ENCODE results near the gene DYNC2LI1.

The DYNC2LI1 gene

DNA sequence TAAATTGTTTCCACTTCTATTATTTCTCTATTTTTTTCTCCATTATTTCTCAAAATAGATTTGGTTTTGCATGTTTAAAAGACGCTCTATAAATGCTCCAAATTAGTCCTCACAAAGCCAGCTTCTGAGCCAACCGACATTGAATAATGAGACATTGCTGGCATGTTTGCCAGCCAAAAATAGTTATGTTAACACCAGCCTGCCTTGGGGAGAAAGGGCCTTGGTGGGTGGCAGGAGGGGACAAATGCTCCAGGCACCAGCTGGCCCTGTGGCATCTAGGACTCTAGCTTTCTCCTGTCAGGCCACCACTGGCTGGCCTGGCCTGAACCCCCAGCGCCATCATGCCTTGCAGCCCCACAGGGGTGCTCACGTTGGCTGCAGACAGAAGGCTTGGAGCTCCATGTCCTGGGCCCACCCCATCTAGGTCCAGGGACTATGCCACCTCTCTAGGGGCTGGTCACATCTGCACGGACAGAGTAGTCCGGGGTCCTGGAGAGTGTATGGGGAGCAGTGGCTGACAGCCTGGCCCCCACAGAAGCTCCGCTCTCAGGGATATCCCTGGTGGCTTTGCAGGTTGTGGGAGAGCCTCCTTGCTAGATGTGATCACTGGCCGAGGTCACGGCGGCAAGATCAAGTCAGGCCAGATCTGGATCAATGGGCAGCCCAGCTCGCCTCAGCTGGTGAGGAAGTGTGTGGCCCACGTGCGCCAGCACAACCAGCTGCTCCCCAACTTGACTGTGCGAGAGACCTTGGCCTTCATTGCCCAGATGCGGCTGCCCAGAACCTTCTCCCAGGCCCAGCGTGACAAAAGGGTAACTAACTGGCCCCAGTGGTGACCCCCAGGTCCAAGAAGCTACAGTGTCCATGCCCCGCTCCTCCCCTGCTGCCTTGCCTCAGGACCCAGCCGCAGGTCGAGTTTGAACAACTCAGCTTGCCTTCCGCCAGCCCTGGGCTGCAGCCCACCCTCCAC is 77.5 kb downstream of the DYNC2LI1 start:
- no peak for DNase-seq

GRCh38 chr2:43852196-43852730 is 78.4 kb downstream of the DYNC2LI1 start:
- no peak for DNase-seq

DNA sequence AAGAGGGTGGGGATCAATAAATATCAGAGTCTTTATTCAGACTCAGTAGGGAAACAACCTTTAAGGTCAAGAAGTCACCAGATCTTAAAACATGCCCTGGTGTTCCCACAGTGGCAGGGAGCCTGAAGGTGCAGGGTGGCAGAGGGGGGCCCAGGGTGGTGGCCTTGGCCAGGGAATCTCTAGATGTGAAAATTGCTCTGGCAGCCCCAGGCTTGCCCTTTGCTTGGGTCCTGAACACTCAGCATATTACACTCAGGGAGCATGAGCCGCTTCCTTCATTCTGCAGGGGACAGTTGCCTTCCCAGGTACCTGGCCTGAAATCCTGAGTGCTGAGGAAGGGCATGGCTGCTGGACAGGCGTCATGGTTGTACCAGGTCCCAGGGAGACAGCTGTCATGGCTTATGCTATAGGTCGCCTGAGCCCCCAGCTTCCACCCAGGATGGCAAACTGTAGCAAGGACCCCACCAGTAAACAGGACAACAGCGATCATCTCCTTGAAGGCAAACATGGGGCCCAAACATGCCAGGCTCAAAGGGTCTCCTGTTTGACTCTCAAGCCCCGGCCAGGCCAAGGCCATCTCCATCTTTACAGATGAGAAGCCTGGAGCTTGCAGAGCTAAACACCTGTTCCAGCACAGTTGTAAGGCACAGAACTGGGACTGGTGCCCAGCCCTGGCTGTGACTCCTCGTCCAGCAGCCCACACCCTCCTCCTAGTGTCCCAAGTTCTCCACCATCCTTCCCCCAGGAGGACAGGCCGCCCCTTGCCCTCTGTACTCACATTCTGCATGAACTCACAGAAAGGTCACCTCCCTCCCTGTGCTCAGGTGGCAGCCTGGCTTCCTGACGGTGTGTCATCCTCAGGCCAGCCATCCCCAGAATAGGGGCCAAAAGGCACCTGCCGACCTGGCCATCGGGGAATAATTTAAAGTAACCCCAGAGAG is 79.6 kb downstream of the DYNC2LI1 start:
- no peak for DNase-seq

GRCh38 chr2:43854671-43855070 is 80.8 kb downstream of the DYNC2LI1 start:
- DNase-seq = no peak

- DNase-seq = no peak
Observed at GRCh38 chr2:43855292-43855691, 81.5 kb downstream of the DYNC2LI1 start.

Data from stimulated activated CD4-positive, alpha-beta T cell treated with anti-CD3 and anti-CD28 coated beads, Interleukin-15, amount 100 ng/mL, for 24 hours (primary cell).